Measurements from ENCODE around the gene NUCKS1. TPM values are rescaled to one million over a fixed set of nuclear protein-coding genes. Genes with fewer than 3 reads are reported as not detected.
"Not testable (repeated sequence)": the region's sequence is repeated elsewhere in the genome, so short reads cannot be mapped to it uniquely, and the experiment has no call there.

NUCKS1 gene
- total RNA-seq, 1 donor from 2014 or later: 161 TPM

GRCh38 chr1:205735218-205735617 is 14.8 kb downstream of the NUCKS1 start:
- Mint-ChIP-seq H3K4me3 (no peak overlapping the region), H3K27me3 (no peaks in the 10 kb centered on the region), H3K4me1 (peaks cover 24% of the 10 kb centered on the region), H3K27ac (no peak overlapping the region), H3K9me3 (no peaks in the 10 kb centered on the region), H3K36me3 (ENCODE audit: low read depth) (peaks cover 26% of the 10 kb centered on the region)
- intact Hi-C loops (cut with micrococcal nuclease): no loop called here
- no peak for DNase-seq

- Mint-ChIP-seq H3K4me3 (no peak overlapping the region), H3K9me3 (no peaks in the 10 kb centered on the region), H3K27me3 (no peaks in the 10 kb centered on the region), H3K4me1 (peaks cover 24% of the 10 kb centered on the region), H3K27ac (peak overlapping the region; percentile 63), H3K36me3 (ENCODE audit: low read depth) (peaks cover 26% of the 10 kb centered on the region)
- intact Hi-C loops (cut with micrococcal nuclease): loop anchor here (5.0 kb wide), 1 partner anchor 39 kb away; no protein-coding TSS in a partner anchor
- DNase-seq: no peak
These were observed 16.4 kb downstream of the NUCKS1 start for GRCh38 chr1:205733438-205734175.

GRCh38 chr1:205729945-205730610 is 19.9 kb downstream of the NUCKS1 start:
- no peaks in the 10 kb centered on the region for H3K27me3 Mint-ChIP-seq
- H3K4me3 Mint-ChIP-seq: no peak overlapping the region
- DNase-seq: no peak
- H3K9me3 Mint-ChIP-seq: no peaks in the 10 kb centered on the region
- peak overlapping the region; percentile 70 for H3K27ac Mint-ChIP-seq
- intact Hi-C loops (cut with micrococcal nuclease): loop anchor here (2.0 to 5.0 kb wide), 2 partner anchors 13 to 42 kb away; no protein-coding TSS in a partner anchor
- peaks cover 34% of the 10 kb centered on the region for H3K36me3 Mint-ChIP-seq (ENCODE audit: low read depth)
- peaks cover 25% of the 10 kb centered on the region for H3K4me1 Mint-ChIP-seq

GRCh38 chr1:205726619-205727125 is 23.3 kb downstream of the NUCKS1 start:
- H3K9me3 Mint-ChIP-seq: no peaks in the 10 kb centered on the region
- no peak overlapping the region for H3K27ac Mint-ChIP-seq
- H3K27me3 Mint-ChIP-seq: no peaks in the 10 kb centered on the region

GRCh38 chr1:205725514-205725913 is 24.5 kb downstream of the NUCKS1 start:
- H3K27me3 Mint-ChIP-seq: no peaks in the 10 kb centered on the region
- H3K36me3 Mint-ChIP-seq (ENCODE audit: low read depth): peaks cover 49% of the 10 kb centered on the region
- DNase-seq: no peak
- H3K27ac Mint-ChIP-seq: no peak overlapping the region
- no peaks in the 10 kb centered on the region for H3K9me3 Mint-ChIP-seq
- peaks cover 20% of the 10 kb centered on the region for H3K4me1 Mint-ChIP-seq
- no peak overlapping the region for H3K4me3 Mint-ChIP-seq
- intact Hi-C loops (cut with micrococcal nuclease): no loop called here

More at GRCh38 chr1:205726619-205727125, 23.3 kb downstream of the NUCKS1 start:
- DNase-seq: no peak
- Mint-ChIP-seq H3K4me3 (no peak overlapping the region), H3K36me3 (ENCODE audit: low read depth) (peaks cover 47% of the 10 kb centered on the region), H3K4me1 (peaks cover 24% of the 10 kb centered on the region)
- intact Hi-C loops (cut with micrococcal nuclease): no loop called here

GRCh38 chr1:205720740-205721139 is 29.2 kb downstream of the NUCKS1 start:
- H3K4me3 Mint-ChIP-seq; H3K27me3 Mint-ChIP-seq; DNase-seq; intact Hi-C loops (cut with micrococcal nuclease); H3K9me3 Mint-ChIP-seq; H3K27ac Mint-ChIP-seq: not testable (repeated sequence)
- H3K4me1 Mint-ChIP-seq: peaks cover 29% of the 10 kb centered on the region
- peaks cover 65% of the 10 kb centered on the region for H3K36me3 Mint-ChIP-seq (ENCODE audit: low read depth)

- DNase-seq: no peak
- Mint-ChIP-seq H3K36me3 (ENCODE audit: low read depth) (peaks cover 69% of the 10 kb centered on the region), H3K9me3 (no peaks in the 10 kb centered on the region), H3K4me3 (peak overlapping the region; percentile 49), H3K27ac (peak overlapping the region; percentile 88), H3K27me3 (no peaks in the 10 kb centered on the region), H3K4me1 (peaks cover 27% of the 10 kb centered on the region)
- intact Hi-C loops (cut with micrococcal nuclease): loop anchor here (1.0 to 2.0 kb wide), 2 partner anchors 30 to 55 kb away; partner anchors contain the start of gene RAB29
These were observed 30.2 kb downstream of the NUCKS1 start for GRCh38 chr1:205719762-205720161.

- H3K9me3 Mint-ChIP-seq: no peaks in the 10 kb centered on the region
- H3K36me3 Mint-ChIP-seq (ENCODE audit: low read depth): peaks cover 68% of the 10 kb centered on the region
- intact Hi-C loops (cut with micrococcal nuclease): loop anchor here (1.0 to 2.0 kb wide), 2 partner anchors 30 to 56 kb away; partner anchors contain the start of gene RAB29
- H3K4me1 Mint-ChIP-seq: peaks cover 25% of the 10 kb centered on the region
- DNase-seq: no peak
- H3K27me3 Mint-ChIP-seq: no peaks in the 10 kb centered on the region
- H3K4me3 Mint-ChIP-seq: no peak overlapping the region
- peak overlapping the region; percentile 88 for H3K27ac Mint-ChIP-seq
These were observed 31.0 kb downstream of the NUCKS1 start for GRCh38 chr1:205719015-205719414.

GRCh38 chr1:205716371-205717132 is 33.4 kb downstream of the NUCKS1 start:
- no peak for DNase-seq
- intact Hi-C loops (cut with micrococcal nuclease): no loop called here
- no peak overlapping the region for H3K4me3 Mint-ChIP-seq
- H3K27ac Mint-ChIP-seq: peak overlapping the region; percentile 0
- H3K36me3 Mint-ChIP-seq (ENCODE audit: low read depth): peaks cover 58% of the 10 kb centered on the region
- peaks cover 21% of the 10 kb centered on the region for H3K4me1 Mint-ChIP-seq
- H3K27me3 Mint-ChIP-seq: no peaks in the 10 kb centered on the region
- no peaks in the 10 kb centered on the region for H3K9me3 Mint-ChIP-seq

- Mint-ChIP-seq H3K9me3 (no peaks in the 10 kb centered on the region), H3K36me3 (ENCODE audit: low read depth) (peaks cover 57% of the 10 kb centered on the region), H3K4me3 (no peak overlapping the region), H3K4me1 (peaks cover 29% of the 10 kb centered on the region), H3K27me3 (no peaks in the 10 kb centered on the region), H3K27ac (peak overlapping the region; percentile 49)
- intact Hi-C loops (cut with micrococcal nuclease): no loop called here
- no peak for DNase-seq
These were observed 34.4 kb downstream of the NUCKS1 start for GRCh38 chr1:205715628-205716027.

- DNase-seq: no peak
- H3K27me3 Mint-ChIP-seq: no peaks in the 10 kb centered on the region
- H3K4me1 Mint-ChIP-seq: peaks cover 27% of the 10 kb centered on the region
- intact Hi-C loops (cut with micrococcal nuclease): loop anchor here (5.0 kb wide), 1 partner anchor 123 kb away; no protein-coding TSS in a partner anchor
- peaks cover 52% of the 10 kb centered on the region for H3K36me3 Mint-ChIP-seq (ENCODE audit: low read depth)
- H3K27ac Mint-ChIP-seq: no peak overlapping the region
- no peak overlapping the region for H3K4me3 Mint-ChIP-seq
- no peaks in the 10 kb centered on the region for H3K9me3 Mint-ChIP-seq
These were observed 35.1 kb downstream of the NUCKS1 start for GRCh38 chr1:205714906-205715246.

- intact Hi-C loops (cut with micrococcal nuclease): loop anchor here (5.0 kb wide), 1 partner anchor 122 kb away; no protein-coding TSS in a partner anchor
- Mint-ChIP-seq H3K27me3 (no peaks in the 10 kb centered on the region), H3K4me1 (peaks cover 22% of the 10 kb centered on the region), H3K27ac (no peak overlapping the region), H3K36me3 (ENCODE audit: low read depth) (peaks cover 46% of the 10 kb centered on the region), H3K9me3 (no peaks in the 10 kb centered on the region), H3K4me3 (no peak overlapping the region)
- no peak for DNase-seq
These were observed 35.6 kb downstream of the NUCKS1 start for GRCh38 chr1:205714190-205714905.
